ENCODE measurements around the gene OBSCN.

The OBSCN gene

DNA sequence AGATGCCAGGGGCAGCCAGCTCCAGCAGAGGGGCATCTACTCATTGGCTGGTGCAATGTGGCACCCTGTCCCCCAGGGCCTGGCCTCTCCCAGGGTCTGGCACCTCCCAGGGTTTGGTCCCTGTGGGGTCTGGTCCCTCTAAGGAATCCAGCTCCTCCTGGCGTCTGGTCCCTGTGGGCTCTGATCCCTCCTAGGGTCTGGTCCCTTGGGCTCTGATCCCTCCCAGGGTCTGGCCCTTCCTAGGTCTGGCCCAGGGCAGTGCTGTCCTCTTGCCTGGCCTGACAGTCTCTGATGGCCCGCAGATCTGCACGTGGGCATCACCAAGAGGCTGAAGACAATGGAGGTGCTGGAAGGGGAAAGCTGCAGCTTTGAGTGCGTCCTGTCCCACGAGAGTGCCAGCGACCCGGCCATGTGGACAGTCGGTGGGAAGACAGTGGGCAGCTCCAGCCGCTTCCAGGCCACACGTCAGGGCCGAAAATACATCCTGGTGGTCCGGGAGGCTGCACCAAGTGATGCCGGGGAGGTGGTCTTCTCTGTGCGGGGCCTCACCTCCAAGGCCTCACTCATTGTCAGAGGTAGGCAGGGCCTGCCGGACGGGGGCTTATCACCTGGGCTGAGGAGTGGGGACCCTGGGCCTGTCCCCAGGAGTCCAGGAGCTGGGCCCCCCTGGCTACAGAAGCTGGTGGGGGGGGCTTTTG is 73.9 kb downstream of the OBSCN start:
- 92 to 94% methylated on average over 15 of the region's 16 CpGs for WGBS, 2 experiments (ENCODE audit: insufficient coverage in 2 of 2)
- H3K4me1 ChIP-seq (ENCODE audit: control insufficient read depth, insufficient read depth, low read length, poor library complexity, severe bottlenecking) = no peaks in the 10 kb centered on the region

DNA sequence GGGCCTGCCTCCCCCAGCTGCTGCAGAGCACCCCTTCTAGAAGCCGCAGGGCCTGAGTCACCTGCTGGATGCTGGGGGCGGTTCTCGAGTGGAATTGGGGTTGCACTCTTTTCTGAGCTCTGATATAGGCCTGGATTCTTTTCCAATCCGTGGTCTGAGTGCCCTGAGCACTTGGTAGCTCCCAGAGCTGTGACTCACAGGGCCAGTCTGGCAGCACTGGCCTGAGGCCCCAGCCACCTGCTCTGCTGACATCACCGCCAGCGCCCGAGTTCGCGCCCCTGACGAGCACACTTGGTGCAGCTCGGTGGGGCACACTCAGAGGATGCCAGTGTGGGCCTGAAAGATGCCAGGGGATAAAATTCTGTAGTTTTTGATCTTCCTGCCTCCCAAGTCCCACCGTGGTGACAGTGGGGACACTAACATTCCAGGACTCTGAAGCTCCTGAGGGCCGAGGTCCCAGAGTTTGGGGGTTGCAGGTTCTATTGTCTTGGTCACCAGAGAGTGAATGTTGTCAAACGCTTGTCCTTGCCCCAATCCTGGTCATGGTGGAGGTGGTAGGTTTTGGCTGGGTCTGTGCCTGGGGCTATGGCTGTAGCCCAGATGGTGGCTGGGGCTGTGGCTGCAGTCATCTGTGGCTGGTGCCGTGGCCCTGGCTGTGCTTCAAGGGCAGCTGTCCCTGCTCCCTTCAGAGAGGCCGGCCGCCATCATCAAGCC is 74.6 kb downstream of the OBSCN start:
- peaks cover 55% of the 10 kb centered on the region for H3K36me3 ChIP-seq (ENCODE audit: control insufficient read depth, insufficient read depth, low read length)
- H3K4me3 ChIP-seq (ENCODE audit: extremely low read depth, insufficient read depth, low read length, poor library complexity, severe bottlenecking) = no peak overlapping the region
- no peaks in the 10 kb centered on the region for H3K9me3 ChIP-seq (ENCODE audit: control insufficient read depth, low read length)
- no peaks in the 10 kb centered on the region for H3K4me1 ChIP-seq (ENCODE audit: control insufficient read depth, insufficient read depth, low read length, poor library complexity, severe bottlenecking)
- no peak overlapping the region for H3K27ac ChIP-seq (ENCODE audit: low read depth, low read length, severe bottlenecking)
- 95 to 96% methylated on average over 11 to 17 of the region's 17 CpGs for WGBS, 2 experiments (ENCODE audit: insufficient coverage in 2 of 2)

More for the DNA sequence above, 73.9 kb downstream of the OBSCN start:
- no peaks in the 10 kb centered on the region for H3K9me3 ChIP-seq (ENCODE audit: control insufficient read depth, low read length)
- no peak overlapping the region for H3K4me3 ChIP-seq (ENCODE audit: extremely low read depth, insufficient read depth, low read length, poor library complexity, severe bottlenecking)
- no peak overlapping the region for H3K27ac ChIP-seq (ENCODE audit: low read depth, low read length, severe bottlenecking)
- H3K36me3 ChIP-seq (ENCODE audit: control insufficient read depth, insufficient read depth, low read length) = peaks cover 62% of the 10 kb centered on the region

DNA sequence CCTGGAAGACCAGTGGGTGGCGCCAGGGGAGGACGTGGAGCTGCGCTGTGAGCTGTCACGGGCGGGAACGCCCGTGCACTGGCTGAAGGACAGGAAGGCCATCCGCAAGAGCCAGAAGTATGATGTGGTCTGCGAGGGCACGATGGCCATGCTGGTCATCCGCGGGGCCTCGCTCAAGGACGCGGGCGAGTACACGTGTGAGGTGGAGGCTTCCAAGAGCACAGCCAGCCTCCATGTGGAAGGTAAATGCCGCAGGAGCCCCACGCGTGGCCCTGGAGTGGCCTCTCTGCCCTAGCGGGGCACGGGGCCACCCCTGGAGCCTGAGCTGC is 75.2 kb downstream of the OBSCN start:
- Histone ChIP-seq H3K9me3 (ENCODE audit: control insufficient read depth, low read length) (no peaks in the 10 kb centered on the region), H3K4me3 (ENCODE audit: extremely low read depth, insufficient read depth, low read length, poor library complexity, severe bottlenecking) (no peak overlapping the region), H3K27ac (ENCODE audit: low read depth, low read length, severe bottlenecking) (no peak overlapping the region), H3K4me1 (ENCODE audit: control insufficient read depth, insufficient read depth, low read length, poor library complexity, severe bottlenecking) (no peaks in the 10 kb centered on the region), H3K36me3 (ENCODE audit: control insufficient read depth, insufficient read depth, low read length) (peaks cover 56% of the 10 kb centered on the region)
- 94 to 96% methylated on average over 22 of the region's 22 CpGs for WGBS, 2 experiments (ENCODE audit: insufficient coverage in 2 of 2)

DNA sequence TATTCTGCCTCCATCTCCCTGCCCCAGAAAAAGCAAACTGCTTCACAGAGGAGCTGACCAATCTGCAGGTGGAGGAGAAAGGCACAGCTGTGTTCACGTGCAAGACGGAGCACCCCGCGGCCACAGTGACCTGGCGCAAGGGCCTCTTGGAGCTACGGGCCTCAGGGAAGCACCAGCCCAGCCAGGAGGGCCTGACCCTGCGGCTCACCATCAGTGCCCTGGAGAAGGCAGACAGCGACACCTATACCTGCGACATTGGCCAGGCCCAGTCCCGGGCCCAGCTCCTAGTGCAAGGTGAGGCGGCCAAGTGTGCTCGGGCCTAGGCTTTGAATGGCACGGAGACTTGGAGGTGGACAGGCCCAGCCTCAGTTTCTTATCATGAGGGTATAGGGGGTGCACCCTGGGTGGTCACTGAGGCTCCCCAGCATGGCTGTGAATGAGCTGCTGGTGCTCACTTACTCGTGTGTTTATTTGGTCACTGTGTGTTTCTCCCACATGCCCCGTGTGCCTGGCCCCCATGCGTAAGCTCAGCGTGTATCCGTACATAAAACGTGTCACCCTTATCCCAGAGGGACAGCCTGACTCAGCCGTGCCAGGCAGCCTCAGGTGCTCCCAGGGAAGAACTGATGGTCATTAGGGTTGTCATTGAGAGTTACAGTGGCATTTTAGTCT is 75.8 kb downstream of the OBSCN start:
- WGBS, 2 experiments (ENCODE audit: insufficient coverage in 2 of 2) = 95 to 96% methylated on average over 19 to 20 of the region's 20 CpGs
- Histone ChIP-seq H3K4me1 (ENCODE audit: control insufficient read depth, insufficient read depth, low read length, poor library complexity, severe bottlenecking) (no peaks in the 10 kb centered on the region), H3K36me3 (ENCODE audit: control insufficient read depth, insufficient read depth, low read length) (peaks cover 60% of the 10 kb centered on the region), H3K9me3 (ENCODE audit: control insufficient read depth, low read length) (no peaks in the 10 kb centered on the region), H3K27ac (ENCODE audit: low read depth, low read length, severe bottlenecking) (no peak overlapping the region), H3K4me3 (ENCODE audit: extremely low read depth, insufficient read depth, low read length, poor library complexity, severe bottlenecking) (no peak overlapping the region)

DNA sequence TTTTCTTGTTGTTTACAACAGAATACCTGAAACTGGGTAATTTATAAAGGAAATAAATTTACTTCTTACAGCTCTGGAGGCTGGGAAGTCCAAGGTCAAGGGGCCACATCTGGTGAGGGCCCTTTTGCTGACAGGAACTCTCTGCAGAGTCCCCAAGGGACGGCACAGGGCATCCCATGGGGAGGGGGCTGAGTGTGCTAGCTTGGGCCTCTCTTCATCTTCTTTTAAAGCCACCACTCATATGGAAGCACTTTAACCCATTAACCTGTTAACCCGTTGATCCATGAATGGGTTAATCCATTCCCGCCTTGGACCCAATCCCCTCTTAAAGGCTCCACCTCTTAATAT is 76.3 kb downstream of the OBSCN start:
- H3K4me1 ChIP-seq (ENCODE audit: control insufficient read depth, insufficient read depth, low read length, poor library complexity, severe bottlenecking) = no peaks in the 10 kb centered on the region
- no peak overlapping the region for H3K27ac ChIP-seq (ENCODE audit: low read depth, low read length, severe bottlenecking)
- WGBS, 2 experiments (ENCODE audit: insufficient coverage in 2 of 2) = 90 to 100% methylated on average over 2 of the region's 3 CpGs
- H3K36me3 ChIP-seq (ENCODE audit: control insufficient read depth, insufficient read depth, low read length) = peaks cover 62% of the 10 kb centered on the region
- H3K9me3 ChIP-seq (ENCODE audit: control insufficient read depth, low read length) = no peaks in the 10 kb centered on the region
- no peak overlapping the region for H3K4me3 ChIP-seq (ENCODE audit: extremely low read depth, insufficient read depth, low read length, poor library complexity, severe bottlenecking)

DNA sequence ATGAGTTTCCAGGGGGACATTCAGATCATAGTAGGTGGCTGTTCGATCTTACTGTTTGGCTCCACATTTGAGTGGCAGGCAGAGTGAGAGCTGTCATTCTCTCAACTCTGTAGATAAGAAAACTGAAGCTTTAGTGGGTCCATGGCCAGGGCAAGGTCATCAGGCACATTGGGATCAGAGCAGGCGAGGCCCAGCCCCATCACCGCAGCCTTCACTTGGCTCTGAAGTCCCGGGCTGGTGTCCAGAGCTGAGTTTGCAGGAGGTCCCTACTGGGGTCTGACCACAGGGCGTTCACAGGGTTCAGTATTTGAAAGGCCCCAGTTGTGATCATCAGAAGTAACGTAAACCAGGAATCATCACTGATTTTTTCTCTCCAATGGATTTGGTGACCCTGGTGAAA is 76.7 kb downstream of the OBSCN start:
- H3K4me1 ChIP-seq (ENCODE audit: control insufficient read depth, insufficient read depth, low read length, poor library complexity, severe bottlenecking) = no peaks in the 10 kb centered on the region
- no peaks in the 10 kb centered on the region for H3K9me3 ChIP-seq (ENCODE audit: control insufficient read depth, low read length)
- H3K27ac ChIP-seq (ENCODE audit: low read depth, low read length, severe bottlenecking) = no peak overlapping the region
- peaks cover 62% of the 10 kb centered on the region for H3K36me3 ChIP-seq (ENCODE audit: control insufficient read depth, insufficient read depth, low read length)
- no peak overlapping the region for H3K4me3 ChIP-seq (ENCODE audit: extremely low read depth, insufficient read depth, low read length, poor library complexity, severe bottlenecking)
- 95 to 96% methylated on average over 6 of the region's 6 CpGs for WGBS, 2 experiments (ENCODE audit: insufficient coverage in 2 of 2)

DNA sequence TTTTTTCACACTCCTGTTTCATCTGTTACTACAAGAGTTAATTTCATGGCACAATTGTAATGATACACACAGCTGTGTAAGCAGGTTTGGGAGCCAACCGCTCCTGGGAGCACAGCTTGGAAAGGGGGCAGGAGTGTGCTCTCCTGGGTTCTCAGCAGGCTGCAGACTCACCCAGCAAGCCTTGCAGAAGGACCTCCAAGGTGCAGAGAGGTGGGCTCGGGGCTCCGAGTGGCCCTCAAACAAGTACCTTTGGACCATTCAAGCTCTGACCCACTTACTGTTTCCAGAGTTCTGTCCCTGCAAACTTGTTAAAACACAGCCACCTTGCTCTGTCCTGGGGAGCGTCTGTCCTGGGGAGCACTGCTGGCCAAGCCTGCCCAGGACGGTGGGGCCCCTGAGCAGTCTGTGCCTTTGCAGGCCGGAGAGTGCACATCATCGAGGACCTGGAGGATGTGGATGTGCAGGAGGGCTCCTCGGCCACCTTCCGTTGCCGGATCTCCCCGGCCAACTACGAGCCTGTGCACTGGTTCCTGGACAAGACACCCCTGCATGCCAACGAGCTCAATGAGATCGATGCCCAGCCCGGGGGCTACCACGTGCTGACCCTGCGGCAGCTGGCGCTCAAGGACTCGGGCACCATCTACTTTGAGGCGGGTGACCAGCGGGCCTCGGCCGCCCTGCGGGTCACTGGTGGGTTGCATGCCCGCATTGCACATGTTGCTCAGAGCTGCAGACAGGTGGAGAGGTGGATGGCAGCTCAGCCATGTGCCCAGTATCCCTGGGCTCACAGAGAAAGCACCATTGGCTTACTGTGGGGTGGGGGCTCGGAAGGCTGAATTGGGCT is 78.0 kb downstream of the OBSCN start:
- H3K4me1 ChIP-seq (ENCODE audit: control insufficient read depth, insufficient read depth, low read length, poor library complexity, severe bottlenecking) = no peaks in the 10 kb centered on the region
- WGBS, 2 experiments (ENCODE audit: insufficient coverage in 2 of 2) = 96% methylated on average over 24 to 25 of the region's 26 CpGs
- no peaks in the 10 kb centered on the region for H3K9me3 ChIP-seq (ENCODE audit: control insufficient read depth, low read length)
- H3K36me3 ChIP-seq (ENCODE audit: control insufficient read depth, insufficient read depth, low read length) = peaks cover 56% of the 10 kb centered on the region
- H3K27ac ChIP-seq (ENCODE audit: low read depth, low read length, severe bottlenecking) = no peak overlapping the region
- no peak overlapping the region for H3K4me3 ChIP-seq (ENCODE audit: extremely low read depth, insufficient read depth, low read length, poor library complexity, severe bottlenecking)

DNA sequence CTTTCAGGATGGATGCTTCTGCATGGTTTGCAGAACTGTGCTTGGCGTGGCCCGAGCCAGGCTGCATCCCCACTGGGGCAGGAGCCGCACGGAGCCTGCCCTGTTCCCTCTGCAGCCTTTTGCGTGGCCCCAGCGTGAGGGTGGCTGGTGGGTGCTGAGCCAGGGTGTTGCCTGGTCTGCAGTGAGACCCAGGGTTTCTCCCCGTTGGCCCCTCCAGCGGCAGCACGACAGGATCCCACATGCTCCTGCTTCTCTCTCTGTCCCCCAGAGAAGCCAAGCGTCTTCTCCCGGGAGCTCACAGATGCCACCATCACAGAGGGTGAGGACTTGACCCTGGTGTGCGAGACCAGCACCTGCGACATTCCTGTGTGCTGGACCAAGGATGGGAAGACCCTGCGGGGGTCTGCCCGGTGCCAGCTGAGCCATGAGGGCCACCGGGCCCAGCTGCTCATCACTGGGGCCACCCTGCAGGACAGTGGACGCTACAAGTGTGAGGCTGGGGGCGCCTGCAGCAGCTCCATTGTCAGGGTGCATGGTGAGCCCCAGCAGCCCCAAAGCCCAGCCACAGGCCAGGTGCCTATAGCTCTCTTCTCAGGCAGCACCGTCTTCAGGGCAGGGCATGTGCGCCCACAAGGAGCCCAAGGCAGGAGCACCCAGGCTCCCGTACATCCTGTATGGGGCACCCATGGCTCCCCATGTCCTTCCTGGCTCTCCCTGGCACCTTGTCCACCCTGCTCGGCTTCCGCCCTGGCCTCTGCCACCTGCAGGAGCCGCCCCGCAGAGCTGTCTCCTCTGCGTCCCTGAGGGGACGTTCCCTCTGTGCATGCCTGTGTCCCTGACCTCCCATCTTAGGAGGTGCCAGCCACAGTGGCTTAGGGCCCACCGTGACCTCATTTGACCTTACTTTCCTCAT is 78.9 kb downstream of the OBSCN start:
- Histone ChIP-seq H3K9me3 (ENCODE audit: control insufficient read depth, low read length) (no peaks in the 10 kb centered on the region), H3K4me1 (ENCODE audit: control insufficient read depth, insufficient read depth, low read length, poor library complexity, severe bottlenecking) (no peaks in the 10 kb centered on the region), H3K27ac (ENCODE audit: low read depth, low read length, severe bottlenecking) (no peak overlapping the region), H3K4me3 (ENCODE audit: extremely low read depth, insufficient read depth, low read length, poor library complexity, severe bottlenecking) (no peak overlapping the region), H3K36me3 (ENCODE audit: control insufficient read depth, insufficient read depth, low read length) (peaks cover 48% of the 10 kb centered on the region)
- WGBS, 2 experiments (ENCODE audit: insufficient coverage in 2 of 2) = 95 to 96% methylated on average over 25 to 28 of the region's 28 CpGs

DNA sequence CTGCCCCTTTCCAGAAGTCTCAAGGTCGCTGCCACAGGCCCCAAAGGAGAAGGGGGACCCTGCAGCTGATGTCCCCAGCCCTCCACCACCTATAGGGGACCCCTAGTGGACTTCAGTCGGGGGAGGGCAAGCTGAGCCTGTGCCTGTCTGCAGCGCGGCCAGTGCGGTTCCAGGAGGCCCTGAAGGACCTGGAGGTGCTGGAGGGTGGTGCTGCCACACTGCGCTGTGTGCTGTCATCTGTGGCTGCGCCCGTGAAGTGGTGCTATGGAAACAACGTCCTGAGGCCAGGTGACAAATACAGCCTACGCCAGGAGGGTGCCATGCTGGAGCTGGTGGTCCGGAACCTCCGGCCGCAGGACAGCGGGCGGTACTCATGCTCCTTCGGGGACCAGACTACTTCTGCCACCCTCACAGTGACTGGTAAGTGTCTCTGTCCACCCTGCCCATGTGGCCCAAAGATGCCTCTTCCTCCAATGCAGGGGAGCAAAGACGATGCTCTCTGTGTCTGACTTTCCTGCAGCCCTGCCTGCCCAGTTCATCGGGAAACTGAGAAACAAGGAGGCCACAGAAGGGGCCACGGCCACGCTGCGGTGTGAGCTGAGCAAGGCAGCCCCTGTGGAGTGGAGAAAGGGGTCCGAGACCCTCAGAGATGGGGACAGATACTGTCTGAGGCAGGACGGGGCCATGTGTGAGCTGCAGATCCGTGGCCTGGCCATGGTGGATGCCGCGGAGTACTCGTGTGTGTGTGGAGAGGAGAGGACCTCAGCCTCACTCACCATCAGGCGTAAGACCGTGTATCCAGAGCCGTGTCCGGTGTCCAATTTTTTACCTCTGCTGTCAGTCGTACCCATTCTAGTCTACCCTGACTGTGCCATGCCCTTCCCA is 79.9 kb downstream of the OBSCN start:
- 94 to 97% methylated on average over 27 to 32 of the region's 32 CpGs for WGBS, 2 experiments (ENCODE audit: insufficient coverage in 2 of 2)
- Histone ChIP-seq H3K36me3 (ENCODE audit: control insufficient read depth, insufficient read depth, low read length) (peaks cover 46% of the 10 kb centered on the region), H3K9me3 (ENCODE audit: control insufficient read depth, low read length) (no peaks in the 10 kb centered on the region), H3K4me1 (ENCODE audit: control insufficient read depth, insufficient read depth, low read length, poor library complexity, severe bottlenecking) (no peaks in the 10 kb centered on the region), H3K4me3 (ENCODE audit: extremely low read depth, insufficient read depth, low read length, poor library complexity, severe bottlenecking) (no peak overlapping the region), H3K27ac (ENCODE audit: low read depth, low read length, severe bottlenecking) (no peak overlapping the region)

Data from mesodermal cell (in vitro differentiated cells).